SK-N-SH treated with all-trans-retinoic acid at 6 μM for 48 hours (cell line): ENCODE results near the gene ZNF221.

Experiments
- ESRRG ChIP-seq: fragments of 250-450 bp; sonication (Bioruptor Pico); IDR thresholded peaks from 2 replicates; pipeline ENCODE4 v1.6.1; 2021; ENCODE audit warnings: mild to moderate bottlenecking
- GLIS3 ChIP-seq: fragments of 250-450 bp; sonication (Bioruptor Pico); IDR thresholded peaks from 2 replicates; pipeline ENCODE4 v1.5.0; 2020; ENCODE audit warnings: mild to moderate bottlenecking, moderate library complexity
- ISL1 ChIP-seq: fragments of 250-450 bp; sonication (Bioruptor Pico); IDR thresholded peaks from 2 replicates; pipeline ENCODE4 v2.1.2; 2022; ENCODE audit warnings: mild to moderate bottlenecking, moderate library complexity
- OSR1 ChIP-seq: fragments of 250-450 bp; sonication (Bioruptor Pico); IDR thresholded peaks from 2 replicates; pipeline ENCODE4 v1.8.0; 2022; ENCODE audit warnings: moderate library complexity, mild to moderate bottlenecking, inconsistent platforms
- PATZ1 ChIP-seq: fragments of 250-450 bp; sonication (Bioruptor Pico); IDR thresholded peaks from 2 replicates; pipeline ENCODE4 v1.8.0; 2020; ENCODE audit warnings: mild to moderate bottlenecking, moderate library complexity, borderline replicate concordance
- TOX ChIP-seq: fragments of 250-450 bp; sonication (Bioruptor Pico); IDR thresholded peaks from 2 replicates; pipeline ENCODE4 v1.8.0; 2021; ENCODE audit warnings: mild to moderate bottlenecking, moderate library complexity, borderline replicate concordance
- ZC3H10 ChIP-seq: fragments of 250-450 bp; sonication (Bioruptor Pico); IDR thresholded peaks from 2 replicates; pipeline ENCODE4 v1.5.1; 2021; ENCODE audit warnings: mild to moderate bottlenecking, moderate library complexity
- ZFP3 ChIP-seq: fragments of 250-450 bp; sonication (Bioruptor Pico); IDR thresholded peaks from 2 replicates; pipeline ENCODE4 v1.5.0; 2020; ENCODE audit warnings: mild to moderate bottlenecking, moderate library complexity
- TF ChIP-seq, protein P1 (sequence below): fragments of 250-450 bp; sonication (Bioruptor Pico); IDR thresholded peaks from 2 replicates; pipeline ENCODE4 v1.8.0; 2021; ENCODE audit warnings: low read depth, mild to moderate bottlenecking, moderate library complexity, borderline replicate concordance

- TF ChIP-seq OSR1 (CRISPR knock-in tag) (no peak), TOX (CRISPR knock-in tag) (no peak), PATZ1 (CRISPR knock-in tag) (no peak), GLIS3 (CRISPR knock-in tag) (no peak), ESRRG (no peak), ISL1 (no peak), ZFP3 (no peak), ZC3H10 (CRISPR knock-in tag) (no peak)
- TF ChIP-seq, protein P1, sequence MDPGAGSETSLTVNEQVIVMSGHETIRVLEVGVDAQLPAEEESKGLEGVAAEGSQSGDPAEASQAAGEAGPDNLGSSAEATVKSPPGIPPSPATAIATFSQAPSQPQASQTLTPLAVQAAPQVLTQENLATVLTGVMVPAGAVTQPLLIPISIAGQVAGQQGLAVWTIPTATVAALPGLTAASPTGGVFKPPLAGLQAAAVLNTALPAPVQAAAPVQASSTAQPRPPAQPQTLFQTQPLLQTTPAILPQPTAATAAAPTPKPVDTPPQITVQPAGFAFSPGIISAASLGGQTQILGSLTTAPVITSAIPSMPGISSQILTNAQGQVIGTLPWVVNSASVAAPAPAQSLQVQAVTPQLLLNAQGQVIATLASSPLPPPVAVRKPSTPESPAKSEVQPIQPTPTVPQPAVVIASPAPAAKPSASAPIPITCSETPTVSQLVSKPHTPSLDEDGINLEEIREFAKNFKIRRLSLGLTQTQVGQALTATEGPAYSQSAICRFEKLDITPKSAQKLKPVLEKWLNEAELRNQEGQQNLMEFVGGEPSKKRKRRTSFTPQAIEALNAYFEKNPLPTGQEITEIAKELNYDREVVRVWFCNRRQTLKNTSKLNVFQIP (CRISPR knock-in tag): no peak
These were observed 46.7 kb downstream of the ZNF221 start for GRCh38 chr19:43997631-43998290.
